ENCODE results near the gene ZC3H13. TPM values are rescaled to one million over a fixed set of nuclear protein-coding genes. Genes with fewer than 3 reads are reported as not detected.

Gene ZC3H13
- total and polyA plus RNA-seq, 2 of the 4 experiments (the other 2 are of a cell fraction), result 7.7 to 10.8 TPM

DNA sequence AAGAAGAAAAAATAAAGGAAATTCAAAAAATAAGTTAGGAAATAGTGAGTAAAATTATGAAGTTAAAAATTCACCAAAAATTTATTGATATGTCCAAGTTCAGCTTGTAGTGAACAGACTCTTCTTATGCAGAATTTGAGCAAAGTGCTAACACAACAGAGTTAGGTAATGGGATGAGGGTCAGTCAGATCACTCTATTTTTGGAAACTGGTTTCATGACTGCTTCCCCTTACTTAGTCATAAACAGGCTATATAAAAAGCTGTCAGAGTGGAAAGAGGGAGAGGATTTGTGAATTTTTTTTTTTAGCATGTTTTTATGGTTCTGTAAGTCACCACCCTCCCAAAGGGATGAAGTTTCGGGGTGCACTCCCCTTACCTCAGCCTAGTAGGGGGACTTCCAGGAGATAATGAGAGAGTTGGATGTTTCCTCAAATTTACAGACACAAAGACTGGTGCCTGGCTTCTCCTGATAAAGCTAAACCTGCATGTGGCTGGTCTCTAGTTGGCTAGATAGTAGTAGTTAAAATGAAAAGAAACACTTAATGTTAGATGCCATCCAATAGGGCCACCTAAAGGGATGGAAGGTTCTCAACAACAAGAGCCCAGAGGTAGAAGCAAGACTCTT lies 47.8 kb upstream of the ZC3H13 start:
- H2BK5ac ChIP-seq (ENCODE audit: low read depth, low read length, poor library complexity, severe bottlenecking), result no peak overlapping the region
- H3K56ac ChIP-seq (ENCODE audit: extremely low read depth, insufficient read depth, low read length), result no peak overlapping the region
- dilution Hi-C loops (cut with HindIII; ENCODE audit: low sequenced_read_pairs, unreplicated experiment) (no loop called here), in situ Hi-C loops (cut with MboI; ENCODE audit: low sequenced_read_pairs) (no loop called here), intact Hi-C loops (cut with micrococcal nuclease) (no loop called here)
- H4K8ac ChIP-seq (ENCODE audit: low read depth in 2 of 2, low read length in 2 of 2), result no peak overlapping the region
- H4K5ac ChIP-seq (ENCODE audit: low read depth, low read length), result no peak overlapping the region
- no peaks in the 10 kb centered on the region for H3K4me1 ChIP-seq (ENCODE audit: control insufficient read depth, insufficient read depth, low read length)
- no peaks in the 10 kb centered on the region for H4K20me1 ChIP-seq (ENCODE audit: insufficient read depth, low read length)
- no peak overlapping the region for H3K4me2 ChIP-seq (ENCODE audit: low read depth, low read length)
- POLR2A ChIA-PET (ENCODE audit: unreplicated experiment), result no interaction called here
- no peak overlapping the region for H3K27ac ChIP-seq (ENCODE audit: insufficient read depth, low read length)
- H3K18ac ChIP-seq (ENCODE audit: low read depth, low read length), result no peak overlapping the region
- no peak overlapping the region for H2AFZ ChIP-seq (replicated peaks; ENCODE audit: low read length, poor library complexity)
- ATAC-seq (ENCODE audit: low read depth), result no peak
- TF ChIP-seq, protein P1, sequence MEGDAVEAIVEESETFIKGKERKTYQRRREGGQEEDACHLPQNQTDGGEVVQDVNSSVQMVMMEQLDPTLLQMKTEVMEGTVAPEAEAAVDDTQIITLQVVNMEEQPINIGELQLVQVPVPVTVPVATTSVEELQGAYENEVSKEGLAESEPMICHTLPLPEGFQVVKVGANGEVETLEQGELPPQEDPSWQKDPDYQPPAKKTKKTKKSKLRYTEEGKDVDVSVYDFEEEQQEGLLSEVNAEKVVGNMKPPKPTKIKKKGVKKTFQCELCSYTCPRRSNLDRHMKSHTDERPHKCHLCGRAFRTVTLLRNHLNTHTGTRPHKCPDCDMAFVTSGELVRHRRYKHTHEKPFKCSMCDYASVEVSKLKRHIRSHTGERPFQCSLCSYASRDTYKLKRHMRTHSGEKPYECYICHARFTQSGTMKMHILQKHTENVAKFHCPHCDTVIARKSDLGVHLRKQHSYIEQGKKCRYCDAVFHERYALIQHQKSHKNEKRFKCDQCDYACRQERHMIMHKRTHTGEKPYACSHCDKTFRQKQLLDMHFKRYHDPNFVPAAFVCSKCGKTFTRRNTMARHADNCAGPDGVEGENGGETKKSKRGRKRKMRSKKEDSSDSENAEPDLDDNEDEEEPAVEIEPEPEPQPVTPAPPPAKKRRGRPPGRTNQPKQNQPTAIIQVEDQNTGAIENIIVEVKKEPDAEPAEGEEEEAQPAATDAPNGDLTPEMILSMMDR (conservative IDR thresholded peaks at IDR 0.05; ENCODE audit: low read depth, low read length), result no peak
- TF ChIP-seq CEBPB (IDR thresholded peaks at IDR 0.05; ENCODE audit: low read depth, low read length) (no peak), POLR2A (IDR thresholded peaks at IDR 0.05; ENCODE audit: low read depth, low read length) (no peak), CHD1 (IDR thresholded peaks at IDR 0.05; ENCODE audit: low read depth, low read length) (no peak), RCOR1 (IDR thresholded peaks at IDR 0.05; ENCODE audit: insufficient replicate concordance, low read length) (no peak), RFX5 (IDR thresholded peaks at IDR 0.05; ENCODE audit: low read depth, low read length) (no peak), NFE2L2 (IDR thresholded peaks at IDR 0.05; ENCODE audit: low read depth, low read length) (no peak), FOS (IDR thresholded peaks at IDR 0.05; ENCODE audit: low read depth, low read length) (no peak), SMC3 (IDR thresholded peaks at IDR 0.05; ENCODE audit: low read depth, low read length) (no peak), RAD21 (IDR thresholded peaks at IDR 0.05; ENCODE audit: low read length) (no peak), MAFK (IDR thresholded peaks at IDR 0.05; ENCODE audit: low read depth, low read length) (no peak), BHLHE40 (IDR thresholded peaks at IDR 0.05; ENCODE audit: low read depth, low read length) (no peak), MAZ (IDR thresholded peaks at IDR 0.05; ENCODE audit: borderline replicate concordance, low read depth, low read length) (no peak)
- TF ChIP-seq, protein P2, sequence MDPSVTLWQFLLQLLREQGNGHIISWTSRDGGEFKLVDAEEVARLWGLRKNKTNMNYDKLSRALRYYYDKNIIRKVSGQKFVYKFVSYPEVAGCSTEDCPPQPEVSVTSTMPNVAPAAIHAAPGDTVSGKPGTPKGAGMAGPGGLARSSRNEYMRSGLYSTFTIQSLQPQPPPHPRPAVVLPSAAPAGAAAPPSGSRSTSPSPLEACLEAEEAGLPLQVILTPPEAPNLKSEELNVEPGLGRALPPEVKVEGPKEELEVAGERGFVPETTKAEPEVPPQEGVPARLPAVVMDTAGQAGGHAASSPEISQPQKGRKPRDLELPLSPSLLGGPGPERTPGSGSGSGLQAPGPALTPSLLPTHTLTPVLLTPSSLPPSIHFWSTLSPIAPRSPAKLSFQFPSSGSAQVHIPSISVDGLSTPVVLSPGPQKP (IDR thresholded peaks at IDR 0.05; ENCODE audit: borderline replicate concordance, low read depth, low read length), result no peak
- TF ChIP-seq, protein P3, sequence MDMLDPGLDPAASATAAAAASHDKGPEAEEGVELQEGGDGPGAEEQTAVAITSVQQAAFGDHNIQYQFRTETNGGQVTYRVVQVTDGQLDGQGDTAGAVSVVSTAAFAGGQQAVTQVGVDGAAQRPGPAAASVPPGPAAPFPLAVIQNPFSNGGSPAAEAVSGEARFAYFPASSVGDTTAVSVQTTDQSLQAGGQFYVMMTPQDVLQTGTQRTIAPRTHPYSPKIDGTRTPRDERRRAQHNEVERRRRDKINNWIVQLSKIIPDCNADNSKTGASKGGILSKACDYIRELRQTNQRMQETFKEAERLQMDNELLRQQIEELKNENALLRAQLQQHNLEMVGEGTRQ (IDR thresholded peaks at IDR 0.05; ENCODE audit: low read depth, low read length), result no peak
- H3K9me3 ChIP-seq (ENCODE audit: control insufficient read depth, insufficient read depth, low read length), result no peaks in the 10 kb centered on the region
- H4K91ac ChIP-seq (ENCODE audit: insufficient read depth, low read depth, low read length), result no peak overlapping the region
- no peaks in the 10 kb centered on the region for H3K36me3 ChIP-seq (ENCODE audit: control insufficient read depth, insufficient read depth, low read length)
- H2AK9ac ChIP-seq (replicated peaks; ENCODE audit: low read depth, low read length, poor library complexity), result no peak overlapping the region
- no peak overlapping the region for H2BK15ac ChIP-seq (ENCODE audit: low read depth, low read length)
- no CpG with 5 or more reads among the region's 1 CpG for WGBS, 2 experiments (ENCODE audit: extremely low coverage in 2 of 2, insufficient read length in 1 of 2)
- no peak overlapping the region for H3K4me3 ChIP-seq (ENCODE audit: insufficient read depth, low read depth, low read length)
- DNase-seq, result no peak
- no peak overlapping the region for H3K23ac ChIP-seq (ENCODE audit: low read depth, low read length)
- no TSS peak for BruUV-seq (replicated peaks)
- H3K9ac ChIP-seq (ENCODE audit: low read depth, low read length), result no peak overlapping the region
- H3K4ac ChIP-seq (ENCODE audit: low read depth, low read length), result no peak overlapping the region
- no peaks in the 10 kb centered on the region for H3K9me1 ChIP-seq (ENCODE audit: insufficient read depth, low read length)
- no peak overlapping the region for H3K14ac ChIP-seq (replicated peaks; ENCODE audit: low read depth, low read length)
- H2BK20ac ChIP-seq (ENCODE audit: low read depth, low read length), result no peak overlapping the region
- H3K27me3 ChIP-seq (ENCODE audit: control insufficient read depth, insufficient read depth, low read length), result 0 out of 2 replicates have a peak, but pooled peaks cover 3% of the 10 kb centered on the region
- CTCF ChIA-PET, result no interaction called here
- no peak overlapping the region for H2BK120ac ChIP-seq (ENCODE audit: low read depth, low read length)
- H3K79me1 ChIP-seq (ENCODE audit: low read depth in 1 of 2, low read length in 2 of 2), result no peaks in the 10 kb centered on the region
- H2AK5ac ChIP-seq (ENCODE audit: low read depth, low read length), result no peak overlapping the region

Measured in IMR-90 (cell line).